Measurements from ENCODE around the gene ZNF74. TPM values are rescaled to one million over a fixed set of nuclear protein-coding genes. Genes with fewer than 3 reads are reported as not detected.
"Not testable (repeated sequence)": the region's sequence is repeated elsewhere in the genome, so short reads cannot be mapped to it uniquely, and the experiment has no call there.

Gene ZNF74
- 14.4 and 26.4 TPM in 2 replicates for total RNA-seq

DNA sequence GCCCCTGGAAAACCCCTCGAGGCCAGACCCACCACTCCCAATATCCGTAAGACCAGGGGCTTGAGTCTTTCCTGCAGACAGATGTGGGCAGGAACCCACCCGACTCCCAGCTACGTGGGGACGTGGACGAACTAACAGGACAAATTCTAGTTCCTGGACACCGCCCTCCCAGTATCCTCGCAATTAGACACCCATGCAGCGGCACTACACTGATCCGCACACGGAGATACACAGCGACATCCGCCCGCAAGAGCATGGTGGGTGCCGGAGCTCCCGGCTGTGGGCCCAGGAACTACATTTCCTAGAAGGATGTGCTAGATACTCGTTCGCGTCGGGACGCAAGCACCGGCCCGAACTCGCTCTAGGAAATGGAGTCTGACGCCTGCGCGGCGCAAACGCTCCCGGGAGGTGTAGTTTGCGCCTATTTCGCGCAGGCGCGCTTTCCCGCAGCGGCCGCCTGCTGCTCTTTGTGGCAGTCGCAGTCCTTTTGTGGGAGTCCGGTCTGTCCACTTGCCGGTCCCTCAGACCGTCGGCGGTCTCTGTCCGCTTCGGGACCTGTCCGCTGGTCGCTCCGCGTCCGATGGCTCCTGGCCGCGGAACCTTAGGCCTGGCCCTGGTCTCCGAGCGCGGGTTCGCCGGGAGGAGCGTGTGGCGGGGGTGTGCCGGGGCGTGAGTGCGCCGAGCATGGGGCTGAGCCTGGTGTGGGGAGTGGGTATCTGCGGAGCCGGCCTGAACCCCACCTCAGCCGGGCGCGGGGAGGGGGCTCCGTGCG, at the start of gene ZNF74:
ZNF74 (plus strand) TSS at position 447 of the 772 bp plus-strand sequence. CDS start 478 bp downstream, outside the sequence.
- DNase-seq (ENCODE audit: low read depth), result peak; percentile 37
- TF ChIP-seq, protein P1, sequence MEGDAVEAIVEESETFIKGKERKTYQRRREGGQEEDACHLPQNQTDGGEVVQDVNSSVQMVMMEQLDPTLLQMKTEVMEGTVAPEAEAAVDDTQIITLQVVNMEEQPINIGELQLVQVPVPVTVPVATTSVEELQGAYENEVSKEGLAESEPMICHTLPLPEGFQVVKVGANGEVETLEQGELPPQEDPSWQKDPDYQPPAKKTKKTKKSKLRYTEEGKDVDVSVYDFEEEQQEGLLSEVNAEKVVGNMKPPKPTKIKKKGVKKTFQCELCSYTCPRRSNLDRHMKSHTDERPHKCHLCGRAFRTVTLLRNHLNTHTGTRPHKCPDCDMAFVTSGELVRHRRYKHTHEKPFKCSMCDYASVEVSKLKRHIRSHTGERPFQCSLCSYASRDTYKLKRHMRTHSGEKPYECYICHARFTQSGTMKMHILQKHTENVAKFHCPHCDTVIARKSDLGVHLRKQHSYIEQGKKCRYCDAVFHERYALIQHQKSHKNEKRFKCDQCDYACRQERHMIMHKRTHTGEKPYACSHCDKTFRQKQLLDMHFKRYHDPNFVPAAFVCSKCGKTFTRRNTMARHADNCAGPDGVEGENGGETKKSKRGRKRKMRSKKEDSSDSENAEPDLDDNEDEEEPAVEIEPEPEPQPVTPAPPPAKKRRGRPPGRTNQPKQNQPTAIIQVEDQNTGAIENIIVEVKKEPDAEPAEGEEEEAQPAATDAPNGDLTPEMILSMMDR (conservative IDR thresholded peaks at IDR 0.05; ENCODE audit: low read depth, low read length), result no peak
- H3K4me3 ChIP-seq (ENCODE audit: low read depth, low read length), result peak within 1 kb of the TSS; percentile 85

DNA sequence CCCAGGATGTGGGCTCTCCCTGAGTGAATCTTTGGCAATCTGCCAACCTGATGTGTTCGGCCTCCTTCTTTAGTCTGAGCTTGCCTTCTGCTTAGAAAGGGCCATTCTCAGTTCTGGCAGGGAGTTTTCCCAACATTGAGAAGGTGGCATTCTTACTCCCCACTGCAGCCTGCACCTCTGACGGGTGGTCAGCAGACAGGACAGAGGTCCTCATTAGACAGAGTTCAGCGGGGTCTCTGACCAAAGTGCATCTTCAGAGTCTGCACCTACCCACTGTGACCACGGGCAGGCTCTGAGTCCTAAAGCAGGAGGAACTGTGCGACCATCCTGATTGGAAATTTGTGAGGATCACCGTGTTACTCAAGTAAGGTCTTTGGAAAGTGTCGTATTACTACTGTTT, 47.4 kb upstream of the ZNF74 start:
- not testable (repeated sequence) for DNase-seq (ENCODE audit: low read depth); H3K4me3 ChIP-seq (ENCODE audit: low read depth, low read length)

DNA sequence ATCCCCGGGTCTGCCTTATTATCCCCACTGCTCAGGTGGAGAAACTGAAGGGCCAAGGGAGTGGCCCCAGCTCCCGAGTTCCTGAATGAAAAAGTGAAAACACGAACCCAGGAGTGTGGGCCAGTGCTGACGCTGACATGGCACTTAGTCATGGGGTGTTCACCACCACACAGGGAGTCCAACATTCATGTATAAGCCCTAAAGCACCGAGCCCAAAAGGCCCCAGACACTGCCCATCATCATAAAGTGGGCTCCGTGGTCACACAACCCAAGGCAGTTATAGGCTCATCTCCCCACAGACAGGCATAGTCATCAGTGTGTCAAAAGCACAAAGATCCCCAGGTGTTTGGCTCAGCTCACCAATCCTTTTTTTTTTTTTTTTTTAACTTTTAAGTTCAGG, 41.4 kb upstream of the ZNF74 start:
- H3K4me3 ChIP-seq (ENCODE audit: low read depth, low read length); DNase-seq (ENCODE audit: low read depth): not testable (repeated sequence)

DNA sequence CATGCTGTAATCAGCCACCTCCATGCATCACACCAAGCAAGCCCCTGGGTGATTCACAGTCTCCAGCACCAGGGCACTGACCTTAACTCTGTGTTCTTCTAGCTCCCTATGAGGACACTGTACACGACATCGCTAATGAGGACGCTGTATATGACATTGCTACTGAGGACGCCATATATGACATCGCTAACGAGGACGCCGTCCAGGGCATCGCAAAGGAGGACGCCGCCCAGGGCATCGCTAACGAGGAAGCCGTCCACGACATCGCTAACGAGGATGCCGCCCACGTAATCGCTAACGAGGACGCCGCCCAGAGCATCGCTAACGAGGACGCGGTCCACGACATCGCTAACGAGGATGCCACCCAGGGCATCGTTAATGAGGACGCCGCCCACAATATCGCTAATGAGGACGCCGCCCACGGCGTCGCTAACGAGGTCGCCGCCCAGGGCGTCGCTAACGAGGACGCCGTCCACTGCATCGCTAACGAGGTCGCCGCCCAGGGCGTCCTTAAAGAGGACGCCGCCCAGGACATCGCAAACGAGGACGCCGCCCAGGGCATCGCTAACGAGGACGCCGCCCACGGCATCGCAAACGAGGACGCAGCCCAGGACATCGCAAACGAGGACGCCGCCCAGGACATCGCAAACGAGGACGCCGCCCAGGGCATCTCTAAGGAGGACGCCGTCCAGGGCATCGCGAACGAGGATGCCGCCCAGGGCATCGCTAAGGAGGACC, 39.5 kb upstream of the ZNF74 start:
- no peak for DNase-seq (ENCODE audit: low read depth)
- TF ChIP-seq, protein P1 (conservative IDR thresholded peaks at IDR 0.05; ENCODE audit: low read depth, low read length), result no peak
- H3K4me3 ChIP-seq (ENCODE audit: low read depth, low read length), result no peak overlapping the region

DNA sequence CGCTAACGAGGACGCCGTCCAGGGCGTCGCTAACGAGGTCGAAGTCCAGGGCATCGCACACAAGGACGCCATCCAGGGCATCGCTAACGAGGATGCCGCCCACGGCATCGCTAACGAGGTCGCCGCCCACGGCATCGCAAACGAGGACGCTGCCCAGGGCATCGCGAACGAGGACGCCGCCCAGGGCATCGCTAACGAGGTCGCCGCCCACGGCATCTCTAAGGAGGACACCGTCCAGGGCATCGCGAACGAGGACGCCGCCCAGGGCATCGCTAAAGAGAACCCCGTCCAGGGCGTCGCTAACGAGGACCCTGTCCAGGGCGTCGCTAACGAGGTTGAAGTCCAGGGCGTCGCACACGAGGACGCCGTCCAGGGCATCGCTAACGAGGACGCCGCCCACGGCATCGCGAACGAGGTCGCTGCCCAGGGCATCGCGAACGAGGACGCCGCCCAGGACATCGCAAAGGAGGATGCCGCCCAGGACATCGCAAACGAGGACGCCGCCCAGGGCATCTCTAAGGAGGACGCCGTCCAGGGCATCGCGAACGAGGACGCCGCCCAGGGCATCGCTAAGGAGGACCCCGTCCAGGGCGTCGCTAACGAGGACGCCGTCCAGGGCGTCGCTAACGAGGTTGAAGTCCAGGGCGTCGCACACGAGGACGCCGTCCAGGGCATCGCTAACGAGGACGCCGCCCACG, 37.9 kb upstream of the ZNF74 start:
- H3K4me3 ChIP-seq (ENCODE audit: low read depth, low read length); DNase-seq (ENCODE audit: low read depth): not testable (repeated sequence)

DNA sequence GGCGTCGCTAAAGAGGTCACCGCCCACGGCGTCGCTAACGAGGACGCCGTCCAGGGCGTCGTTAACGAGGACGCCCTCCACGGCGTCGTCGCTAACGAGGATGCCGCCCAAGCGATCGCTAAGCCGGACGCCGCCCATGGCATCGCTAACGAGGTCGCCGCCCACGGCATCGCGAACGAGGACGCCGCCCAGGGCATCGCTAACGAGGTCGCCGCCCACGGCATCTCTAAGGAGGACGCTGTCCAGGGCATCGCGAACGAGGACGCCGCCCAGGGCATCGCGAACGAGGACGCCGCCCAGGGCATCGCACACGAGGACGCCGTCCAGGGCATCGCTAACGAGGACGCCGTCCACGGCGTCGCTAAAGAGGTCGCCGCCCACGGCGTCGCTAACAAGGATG, 37.0 kb upstream of the ZNF74 start:
- DNase-seq (ENCODE audit: low read depth); H3K4me3 ChIP-seq (ENCODE audit: low read depth, low read length): not testable (repeated sequence)

DNA sequence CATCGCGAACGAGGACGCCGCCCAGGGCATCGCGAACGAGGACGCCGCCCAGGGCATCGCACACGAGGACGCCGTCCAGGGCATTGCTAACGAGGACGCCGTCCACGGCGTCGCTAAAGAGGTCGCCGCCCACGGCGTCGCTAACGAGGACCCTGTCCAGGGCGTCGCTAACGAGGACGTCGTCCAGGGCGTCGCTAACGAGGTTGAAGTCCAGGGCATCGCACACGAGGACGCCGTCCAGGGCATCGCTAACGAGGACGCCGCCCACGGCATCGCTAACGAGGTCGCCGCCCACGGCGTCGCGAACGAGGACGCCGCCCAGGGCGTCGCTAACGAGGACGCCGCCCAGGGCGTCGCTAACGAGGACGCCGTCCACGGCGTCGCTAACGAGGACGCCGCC, 36.0 kb upstream of the ZNF74 start:
- H3K4me3 ChIP-seq (ENCODE audit: low read depth, low read length); DNase-seq (ENCODE audit: low read depth): not testable (repeated sequence)

DNA sequence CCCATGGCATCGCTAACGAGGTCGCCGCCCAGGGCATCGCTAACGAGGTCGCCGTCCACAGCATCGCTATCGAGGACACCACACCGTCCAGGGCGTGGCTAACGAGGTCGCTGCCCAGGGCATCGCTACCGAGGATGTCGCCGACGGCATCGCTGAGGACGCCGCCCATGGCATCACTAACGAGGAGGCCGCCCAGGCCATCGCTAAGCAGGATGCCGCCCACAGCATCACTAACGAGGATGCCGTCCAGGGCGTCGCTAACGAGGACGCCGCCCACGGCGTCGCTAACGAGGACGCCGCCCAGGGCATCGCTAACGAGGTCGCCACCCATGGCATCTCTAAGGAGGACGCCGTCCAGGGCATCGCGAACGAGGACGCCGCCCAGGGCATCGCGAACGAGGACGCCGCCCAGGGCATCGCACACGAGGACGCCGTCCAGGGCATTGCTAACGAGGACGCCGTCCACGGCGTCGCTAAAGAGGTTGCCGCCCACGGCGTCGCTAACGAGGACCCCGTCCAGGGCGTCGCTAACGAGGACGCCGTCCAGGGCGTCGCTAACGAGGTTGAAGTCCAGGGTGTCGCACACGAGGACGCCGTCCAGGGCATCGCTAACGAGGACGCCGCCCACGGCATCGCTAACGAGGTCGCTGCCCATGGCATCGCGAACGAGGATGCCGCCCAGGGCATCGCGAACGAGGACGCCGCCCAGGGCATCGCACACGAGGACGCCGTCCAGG, 35.3 kb upstream of the ZNF74 start:
- DNase-seq (ENCODE audit: low read depth); H3K4me3 ChIP-seq (ENCODE audit: low read depth, low read length): not testable (repeated sequence)

DNA sequence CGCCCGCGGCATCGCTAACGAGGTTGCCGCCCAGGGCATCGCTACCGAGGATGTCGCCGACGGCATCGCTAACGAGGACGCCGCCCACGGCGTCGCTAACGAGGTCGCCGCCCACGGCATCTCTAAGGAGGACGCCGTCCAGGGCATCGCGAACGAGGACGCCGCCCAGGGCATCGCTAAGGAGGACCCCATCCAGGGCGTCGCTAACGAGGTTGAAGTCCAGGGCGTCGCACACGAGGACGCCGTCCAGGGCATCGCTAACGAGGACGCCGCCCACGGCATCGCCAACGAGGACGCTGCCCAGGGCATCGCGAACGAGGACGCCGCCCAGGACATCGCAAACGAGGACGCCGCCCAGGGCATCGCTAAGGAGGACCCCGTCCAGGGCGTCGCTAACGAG, 33.7 kb upstream of the ZNF74 start:
- not testable (repeated sequence) for H3K4me3 ChIP-seq (ENCODE audit: low read depth, low read length); DNase-seq (ENCODE audit: low read depth)

DNA sequence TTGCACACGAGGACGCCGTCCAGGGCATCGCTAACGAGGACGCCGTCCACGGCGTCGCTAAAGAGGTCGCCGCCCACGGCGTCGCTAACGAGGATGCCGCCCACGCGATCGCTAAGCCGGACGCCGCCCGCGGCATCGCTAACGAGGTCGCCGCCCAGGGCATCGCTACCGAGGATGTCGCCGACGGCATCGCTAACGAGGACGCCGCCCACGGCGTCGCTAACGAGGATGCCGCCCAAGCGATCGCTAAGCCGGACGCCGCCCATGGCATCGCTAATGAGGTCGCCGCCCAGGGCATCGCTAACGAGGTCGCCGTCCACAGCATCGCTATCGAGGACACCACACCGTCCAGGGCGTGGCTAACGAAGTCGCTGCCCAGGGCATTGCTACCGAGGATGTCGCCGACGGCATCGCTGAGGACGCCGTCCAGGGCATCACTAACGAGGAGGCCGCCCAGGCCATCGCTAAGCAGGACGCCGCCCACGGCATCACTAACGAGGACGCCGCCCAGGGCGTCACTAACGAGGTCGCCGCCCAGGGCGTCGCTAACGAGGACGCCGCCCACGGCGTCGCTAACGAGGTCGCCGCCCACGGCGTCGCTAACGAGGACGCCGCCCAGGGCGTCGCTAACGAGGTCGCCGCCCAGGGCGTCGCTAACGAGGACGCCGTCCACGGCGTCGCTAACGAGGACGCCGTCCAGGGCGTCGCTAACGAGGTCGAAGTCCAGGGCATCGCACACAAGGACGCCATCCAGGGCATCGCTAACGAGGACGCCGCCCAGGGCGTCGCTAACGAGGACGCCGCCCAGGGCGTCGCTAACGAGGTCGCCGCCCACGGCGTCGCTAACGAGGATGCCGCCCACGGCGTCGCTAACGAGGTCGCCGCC, 32.8 kb upstream of the ZNF74 start:
- not testable (repeated sequence) for H3K4me3 ChIP-seq (ENCODE audit: low read depth, low read length); DNase-seq (ENCODE audit: low read depth)

DNA sequence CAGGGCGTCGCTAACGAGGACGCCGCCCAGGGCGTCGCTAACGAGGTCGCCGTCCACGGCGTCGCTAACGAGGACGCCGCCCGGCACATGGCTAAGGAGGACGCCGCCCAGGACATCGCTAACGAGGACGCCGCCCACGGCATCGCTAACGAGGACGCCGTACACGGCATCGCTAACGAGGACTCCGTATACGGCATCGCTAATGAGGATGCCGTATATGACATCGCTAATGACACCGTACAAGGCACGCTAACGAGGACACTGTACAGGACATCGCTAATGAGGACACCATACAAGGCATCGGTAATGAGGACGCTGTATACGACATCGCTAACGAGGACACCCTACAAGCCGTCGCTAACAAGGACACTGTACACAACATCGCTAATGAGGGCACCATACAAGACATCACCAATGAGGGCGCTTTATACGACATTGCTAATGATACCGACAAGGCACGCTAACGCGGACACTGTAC, 32.2 kb upstream of the ZNF74 start:
- not testable (repeated sequence) for DNase-seq (ENCODE audit: low read depth); H3K4me3 ChIP-seq (ENCODE audit: low read depth, low read length)

DNA sequence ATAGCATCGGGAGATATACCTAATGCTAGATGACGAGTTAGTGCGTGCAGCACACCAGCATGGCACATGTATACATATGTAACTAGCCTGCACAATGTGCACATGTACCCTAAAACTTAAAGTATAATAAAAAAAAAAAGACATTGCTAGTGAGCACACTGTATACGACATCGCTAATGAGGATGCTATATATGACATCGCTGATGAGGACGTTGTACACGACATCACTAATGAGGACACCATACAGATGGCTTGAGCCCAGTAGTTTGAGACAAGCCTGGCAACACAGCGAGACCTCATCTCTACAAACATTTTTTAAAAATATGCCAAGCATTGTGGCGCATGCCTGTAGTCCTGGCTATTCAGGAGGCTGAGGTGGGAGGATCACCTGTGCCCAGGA, 31.5 kb upstream of the ZNF74 start:
- H3K4me3 ChIP-seq (ENCODE audit: low read depth, low read length); DNase-seq (ENCODE audit: low read depth): not testable (repeated sequence)

DNA sequence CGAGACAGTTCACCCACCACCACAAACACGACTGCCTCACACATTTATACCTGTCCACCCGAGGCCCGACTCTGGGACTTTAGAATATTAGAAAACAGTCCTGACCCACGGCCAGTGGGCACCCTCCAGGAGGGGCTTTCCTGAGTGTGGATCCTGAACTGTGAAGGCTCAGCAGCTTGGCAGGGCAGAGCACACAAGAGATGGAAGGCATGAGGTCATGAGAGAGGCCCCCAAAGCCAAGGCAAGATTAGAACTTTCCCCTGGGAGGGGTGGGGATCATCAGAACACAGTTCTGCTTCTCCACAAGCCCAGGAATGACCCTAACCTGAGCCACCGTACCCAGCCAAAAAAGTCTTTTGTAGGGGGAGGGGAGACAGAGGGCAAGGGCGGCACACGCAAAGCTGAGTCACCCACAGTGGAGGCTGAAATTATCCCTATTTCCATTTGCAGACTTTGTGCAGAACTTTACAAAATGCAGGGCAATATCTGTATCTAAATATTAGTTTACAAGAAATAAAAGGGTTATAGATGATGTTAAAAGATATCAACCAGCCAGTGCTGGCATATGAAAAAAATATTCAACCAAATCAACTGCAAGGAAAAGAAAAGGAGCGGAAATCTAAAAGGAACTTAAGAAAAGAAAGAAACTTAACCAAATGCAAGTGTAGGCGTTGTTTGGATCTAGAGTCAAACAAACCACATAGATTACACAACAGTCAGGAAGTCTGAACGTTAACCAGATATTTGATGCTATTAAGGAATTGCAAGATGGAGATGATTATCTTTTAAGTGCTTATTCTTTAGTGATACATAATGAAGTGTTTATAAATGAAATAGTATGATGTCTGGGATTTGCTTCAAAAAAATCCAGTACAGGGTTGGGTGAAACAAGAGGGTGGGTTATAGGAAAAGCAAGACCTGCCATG, 29.4 kb upstream of the ZNF74 start:
- H3K4me3 ChIP-seq (ENCODE audit: low read depth, low read length); DNase-seq (ENCODE audit: low read depth): not testable (repeated sequence)

DNA sequence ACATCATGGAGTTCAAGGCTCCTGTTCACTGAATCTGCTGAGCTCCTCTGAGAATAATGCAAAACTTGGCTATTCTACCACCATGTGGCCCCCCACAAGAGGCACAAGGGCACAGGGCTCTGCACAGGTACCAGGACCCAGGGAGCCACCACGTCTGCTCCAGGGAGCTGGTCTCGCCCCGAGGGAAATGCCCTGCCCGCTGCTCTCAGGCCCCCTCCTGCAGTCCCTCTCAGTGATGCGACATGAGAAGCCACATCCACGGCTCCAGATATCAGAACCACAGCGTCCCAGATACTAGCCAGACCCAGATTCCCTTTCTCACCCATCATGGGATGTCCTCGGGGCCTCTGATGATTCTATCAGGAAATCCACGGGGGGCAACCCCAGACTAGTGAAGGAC, 27.1 kb upstream of the ZNF74 start:
- DNase-seq (ENCODE audit: low read depth); H3K4me3 ChIP-seq (ENCODE audit: low read depth, low read length): not testable (repeated sequence)

Measured in epithelial cell of proximal tubule (primary cell).